ENCODE results near the gene BMPR1A. TPM values are rescaled to one million over a fixed set of nuclear protein-coding genes. Genes with fewer than 3 reads are reported as not detected.

BMPR1A gene
- total RNA-seq, 3 donors from 2014 or later: 49.8 to 87.2 (median 57.4) TPM

GRCh38 chr10:86728056-86728455 is 28.4 kb upstream of the BMPR1A start:
- H3K27me3 ChIP-seq: no peaks in the 10 kb centered on the region
- no peak for TF ChIP-seq POLR2AphosphoS5 (IDR thresholded peaks at IDR 0.05)
- no peak for TF ChIP-seq CTCF (IDR thresholded peaks at IDR 0.05)
- no peak for TF ChIP-seq POLR2A (IDR thresholded peaks at IDR 0.05)
- H3K4me3 ChIP-seq: no peak overlapping the region
- H3K36me3 ChIP-seq: no peaks in the 10 kb centered on the region
- H3K4me1 ChIP-seq: no peaks in the 10 kb centered on the region
- DNase-seq (ENCODE audit: low spot score in 2 of 2): no peak
- no peak overlapping the region for H3K27ac ChIP-seq
- intact Hi-C loops (cut with DNase I; ENCODE audit: low total_unique reads): no loop called here
- no peaks in the 10 kb centered on the region for H3K9me3 ChIP-seq

- Histone ChIP-seq H3K36me3 (no peaks in the 10 kb centered on the region), H3K27ac (no peak overlapping the region), H3K27me3 (no peaks in the 10 kb centered on the region), H3K9me3 (no peaks in the 10 kb centered on the region), H3K4me1 (no peaks in the 10 kb centered on the region), H3K4me3 (no peak overlapping the region)
- TF ChIP-seq POLR2A (IDR thresholded peaks at IDR 0.05) (no peak), POLR2AphosphoS5 (IDR thresholded peaks at IDR 0.05) (no peak), CTCF (IDR thresholded peaks at IDR 0.05) (no peak)
- intact Hi-C loops (cut with DNase I; ENCODE audit: low total_unique reads): no loop called here
- no peak for DNase-seq (ENCODE audit: low spot score in 2 of 2)
Observed at GRCh38 chr10:86729677-86730076, 26.7 kb upstream of the BMPR1A start.

- H3K4me3 ChIP-seq: no peak overlapping the region
- TF ChIP-seq POLR2AphosphoS5 (IDR thresholded peaks at IDR 0.05): no peak
- TF ChIP-seq POLR2A (IDR thresholded peaks at IDR 0.05): no peak
- TF ChIP-seq CTCF (IDR thresholded peaks at IDR 0.05): no peak
- intact Hi-C loops (cut with DNase I; ENCODE audit: low total_unique reads): no loop called here
- no peaks in the 10 kb centered on the region for H3K36me3 ChIP-seq
- H3K9me3 ChIP-seq: no peaks in the 10 kb centered on the region
- no peaks in the 10 kb centered on the region for H3K27me3 ChIP-seq
- no peak for DNase-seq (ENCODE audit: low spot score in 2 of 2)
- H3K4me1 ChIP-seq: no peaks in the 10 kb centered on the region
- H3K27ac ChIP-seq: no peak overlapping the region
Observed at GRCh38 chr10:86730227-86730626, 26.2 kb upstream of the BMPR1A start.

- TF ChIP-seq POLR2AphosphoS5 (IDR thresholded peaks at IDR 0.05): no peak
- no peak for TF ChIP-seq POLR2A (IDR thresholded peaks at IDR 0.05)
- no peak for TF ChIP-seq CTCF (IDR thresholded peaks at IDR 0.05)
- no peaks in the 10 kb centered on the region for H3K36me3 ChIP-seq
- no peak overlapping the region for H3K4me3 ChIP-seq
- no peaks in the 10 kb centered on the region for H3K9me3 ChIP-seq
- H3K27ac ChIP-seq: no peak overlapping the region
- DNase-seq (ENCODE audit: low spot score in 2 of 2): no peak
- H3K27me3 ChIP-seq: no peaks in the 10 kb centered on the region
- H3K4me1 ChIP-seq: no peaks in the 10 kb centered on the region
- intact Hi-C loops (cut with DNase I; ENCODE audit: low total_unique reads): no loop called here
Observed at GRCh38 chr10:86732771-86733170, 23.6 kb upstream of the BMPR1A start.

GRCh38 chr10:86733260-86733671 is 23.2 kb upstream of the BMPR1A start:
- intact Hi-C loops (cut with DNase I; ENCODE audit: low total_unique reads): no loop called here
- Histone ChIP-seq H3K36me3 (no peaks in the 10 kb centered on the region), H3K9me3 (no peaks in the 10 kb centered on the region), H3K27me3 (no peaks in the 10 kb centered on the region), H3K4me3 (no peak overlapping the region), H3K4me1 (no peaks in the 10 kb centered on the region), H3K27ac (no peak overlapping the region)
- no peak for TF ChIP-seq CTCF (IDR thresholded peaks at IDR 0.05)
- no peak for TF ChIP-seq POLR2AphosphoS5 (IDR thresholded peaks at IDR 0.05)
- TF ChIP-seq POLR2A (IDR thresholded peaks at IDR 0.05): no peak
- no peak for DNase-seq (ENCODE audit: low spot score in 2 of 2)
